ENCODE data around the gene DPP3.

DNA sequence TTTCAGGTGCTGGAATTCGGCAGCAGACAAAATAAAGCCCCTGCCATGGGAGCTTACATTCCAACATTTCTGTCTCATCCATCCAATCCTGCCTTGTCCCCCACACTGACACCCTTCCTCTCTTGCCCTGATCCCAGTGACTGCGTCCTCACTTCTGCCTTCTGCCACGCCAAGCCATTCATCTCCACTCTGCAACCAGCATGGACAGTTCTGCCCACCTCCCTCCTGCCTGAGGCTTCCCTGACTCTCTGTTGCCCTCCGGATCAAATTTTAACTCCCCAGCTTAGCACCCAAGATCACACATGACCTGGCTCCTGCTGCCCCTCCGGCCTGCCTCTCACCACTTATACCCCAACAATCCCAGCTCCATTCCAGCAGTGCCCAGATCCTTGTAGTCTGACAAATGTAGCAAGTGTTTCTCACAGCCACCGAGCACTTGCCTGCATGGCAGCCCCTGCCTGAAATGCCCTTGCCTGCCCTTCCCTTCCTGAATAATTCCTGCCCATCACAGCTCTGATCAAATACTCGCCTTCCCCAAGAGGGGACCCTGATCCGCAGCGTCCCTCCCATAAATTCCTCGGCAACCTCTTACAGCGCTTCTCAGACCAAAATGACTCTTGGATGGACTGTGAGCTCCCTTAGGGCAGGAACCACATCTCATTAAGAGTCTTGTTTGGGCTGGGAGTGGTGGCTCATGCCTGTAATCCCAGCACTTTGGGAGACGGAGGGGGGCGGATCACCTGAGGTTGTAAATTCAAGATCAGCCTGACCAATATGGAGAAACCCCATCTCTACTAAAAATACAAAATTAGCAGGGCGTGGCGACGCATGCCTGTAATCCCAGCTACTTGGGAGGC lies 68.8 kb downstream of the DPP3 start:
- TF ChIP-seq, protein P1, sequence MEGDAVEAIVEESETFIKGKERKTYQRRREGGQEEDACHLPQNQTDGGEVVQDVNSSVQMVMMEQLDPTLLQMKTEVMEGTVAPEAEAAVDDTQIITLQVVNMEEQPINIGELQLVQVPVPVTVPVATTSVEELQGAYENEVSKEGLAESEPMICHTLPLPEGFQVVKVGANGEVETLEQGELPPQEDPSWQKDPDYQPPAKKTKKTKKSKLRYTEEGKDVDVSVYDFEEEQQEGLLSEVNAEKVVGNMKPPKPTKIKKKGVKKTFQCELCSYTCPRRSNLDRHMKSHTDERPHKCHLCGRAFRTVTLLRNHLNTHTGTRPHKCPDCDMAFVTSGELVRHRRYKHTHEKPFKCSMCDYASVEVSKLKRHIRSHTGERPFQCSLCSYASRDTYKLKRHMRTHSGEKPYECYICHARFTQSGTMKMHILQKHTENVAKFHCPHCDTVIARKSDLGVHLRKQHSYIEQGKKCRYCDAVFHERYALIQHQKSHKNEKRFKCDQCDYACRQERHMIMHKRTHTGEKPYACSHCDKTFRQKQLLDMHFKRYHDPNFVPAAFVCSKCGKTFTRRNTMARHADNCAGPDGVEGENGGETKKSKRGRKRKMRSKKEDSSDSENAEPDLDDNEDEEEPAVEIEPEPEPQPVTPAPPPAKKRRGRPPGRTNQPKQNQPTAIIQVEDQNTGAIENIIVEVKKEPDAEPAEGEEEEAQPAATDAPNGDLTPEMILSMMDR (conservative IDR thresholded peaks at IDR 0.05 in 1 of 2, IDR thresholded peaks at IDR 0.05 in 1 of 2; ENCODE audit: low read depth in 1 of 2, low read length in 2 of 2): no peak
- no peak for TF ChIP-seq EZH2 (IDR thresholded peaks at IDR 0.05; ENCODE audit: low read length, missing control alignments)

Measured in fibroblast of lung (primary cell).